ENCODE measurements around the gene RNASEL.

RNASEL gene

DNA sequence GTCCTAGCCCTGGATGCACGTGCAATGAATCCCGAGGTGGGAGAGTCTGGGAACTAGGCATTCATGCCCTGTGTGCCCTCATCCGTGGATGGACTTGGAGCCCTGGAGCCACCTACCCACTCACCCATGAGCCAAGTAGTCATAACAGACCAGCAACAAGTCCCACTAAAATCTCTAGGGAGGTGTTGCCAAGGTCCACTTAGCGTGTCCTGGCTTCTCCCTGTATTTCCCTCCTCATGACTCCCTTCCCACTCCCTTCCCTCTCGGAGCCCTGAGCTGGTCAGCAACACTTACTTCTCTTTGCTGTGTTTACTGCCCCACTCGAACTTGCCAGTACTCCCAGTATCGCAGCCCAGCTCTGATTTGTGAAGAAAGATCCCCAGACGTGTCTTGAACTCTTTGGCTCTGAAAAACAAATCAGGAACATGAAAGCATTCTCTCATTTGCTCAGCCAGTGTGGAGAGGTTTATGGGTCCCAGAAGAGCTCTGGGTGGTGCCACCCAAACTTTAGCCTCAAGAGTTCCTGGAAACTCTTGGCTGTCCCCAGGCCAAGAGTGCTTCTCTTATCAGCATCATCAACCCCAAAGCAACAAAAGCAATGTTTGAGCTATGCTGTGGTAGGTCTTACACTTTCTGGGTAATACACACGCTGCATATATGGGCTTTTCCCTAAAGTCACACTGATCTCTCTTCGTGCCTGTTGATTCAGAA, 14.0 kb upstream of the RNASEL start:
- ChIA-PET POLR2A (interaction anchor here (0.8 to 1.1 kb wide), 2 partner anchors 14 to 182 kb away, joined by 4 to 5 read pairs; no protein-coding TSS in a partner anchor), CTCF (interaction anchor here (0.7 to 15.6 kb wide), 7 partner anchors 8 to 522 kb away, joined by 3 to 668 read pairs (median 3); partner anchors contain the start of gene NPL)
- no peak overlapping the region for H3K4me3 ChIP-seq (ENCODE audit: low read depth, low read length)
- peak overlapping the region; percentile 70; the same call in 1 of the 2 replicates for H3K27ac ChIP-seq (ENCODE audit: extremely low read depth, low read depth, low read length)
- peaks cover 4% of the 10 kb centered on the region; the same call in 1 of the 2 replicates for H3K4me1 ChIP-seq (ENCODE audit: control insufficient read depth, insufficient read depth, low read length)
- H3K36me3 ChIP-seq (ENCODE audit: control insufficient read depth in 2 of 2, insufficient read depth in 1 of 2, low read length in 2 of 2), result peaks cover 17 to 46% of the 10 kb centered on the region in 2 experiments; a peak in 2 of 3 replicates
- no peaks in the 10 kb centered on the region for H3K9me3 ChIP-seq (ENCODE audit: control insufficient read depth, insufficient read depth, low read depth, low read length)
- TF ChIP-seq SCRT2 (tag by site-specific recombination; IDR thresholded peaks at IDR 0.05), result peak; percentile 85
- TF ChIP-seq GLIS1 (tag by site-specific recombination; IDR thresholded peaks at IDR 0.05), result peak; percentile 9; the same call in 1 of the 2 replicates
- 0 out of 2 replicates have a peak, but pooled peaks have one; percentile 46 for TF ChIP-seq ZNF561 (tag by site-specific recombination; IDR thresholded peaks at IDR 0.05; ENCODE audit: borderline replicate concordance)
- TF ChIP-seq ZNF677 (tag by site-specific recombination; IDR thresholded peaks at IDR 0.05), result no peak
- TF ChIP-seq GLI2 (tag by site-specific recombination; IDR thresholded peaks at IDR 0.05; ENCODE audit: borderline replicate concordance, low read depth), result no peak
- TF ChIP-seq ZNF629 (tag by site-specific recombination; IDR thresholded peaks at IDR 0.05), result no peak
- TF ChIP-seq ZSCAN23 (tag by site-specific recombination; IDR thresholded peaks at IDR 0.05), result no peak
- TF ChIP-seq MYNN (tag by site-specific recombination; IDR thresholded peaks at IDR 0.05; ENCODE audit: borderline replicate concordance), result no peak
- no peak for TF ChIP-seq ZSCAN16 (tag by site-specific recombination; IDR thresholded peaks at IDR 0.05)
- 0 out of 2 replicates have a peak, but pooled peaks have one; percentile 16 for TF ChIP-seq IKZF3 (tag by site-specific recombination; IDR thresholded peaks at IDR 0.05)
- TF ChIP-seq, protein P1, sequence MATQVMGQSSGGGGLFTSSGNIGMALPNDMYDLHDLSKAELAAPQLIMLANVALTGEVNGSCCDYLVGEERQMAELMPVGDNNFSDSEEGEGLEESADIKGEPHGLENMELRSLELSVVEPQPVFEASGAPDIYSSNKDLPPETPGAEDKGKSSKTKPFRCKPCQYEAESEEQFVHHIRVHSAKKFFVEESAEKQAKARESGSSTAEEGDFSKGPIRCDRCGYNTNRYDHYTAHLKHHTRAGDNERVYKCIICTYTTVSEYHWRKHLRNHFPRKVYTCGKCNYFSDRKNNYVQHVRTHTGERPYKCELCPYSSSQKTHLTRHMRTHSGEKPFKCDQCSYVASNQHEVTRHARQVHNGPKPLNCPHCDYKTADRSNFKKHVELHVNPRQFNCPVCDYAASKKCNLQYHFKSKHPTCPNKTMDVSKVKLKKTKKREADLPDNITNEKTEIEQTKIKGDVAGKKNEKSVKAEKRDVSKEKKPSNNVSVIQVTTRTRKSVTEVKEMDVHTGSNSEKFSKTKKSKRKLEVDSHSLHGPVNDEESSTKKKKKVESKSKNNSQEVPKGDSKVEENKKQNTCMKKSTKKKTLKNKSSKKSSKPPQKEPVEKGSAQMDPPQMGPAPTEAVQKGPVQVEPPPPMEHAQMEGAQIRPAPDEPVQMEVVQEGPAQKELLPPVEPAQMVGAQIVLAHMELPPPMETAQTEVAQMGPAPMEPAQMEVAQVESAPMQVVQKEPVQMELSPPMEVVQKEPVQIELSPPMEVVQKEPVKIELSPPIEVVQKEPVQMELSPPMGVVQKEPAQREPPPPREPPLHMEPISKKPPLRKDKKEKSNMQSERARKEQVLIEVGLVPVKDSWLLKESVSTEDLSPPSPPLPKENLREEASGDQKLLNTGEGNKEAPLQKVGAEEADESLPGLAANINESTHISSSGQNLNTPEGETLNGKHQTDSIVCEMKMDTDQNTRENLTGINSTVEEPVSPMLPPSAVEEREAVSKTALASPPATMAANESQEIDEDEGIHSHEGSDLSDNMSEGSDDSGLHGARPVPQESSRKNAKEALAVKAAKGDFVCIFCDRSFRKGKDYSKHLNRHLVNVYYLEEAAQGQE (tag by site-specific recombination; IDR thresholded peaks at IDR 0.05), result peak; percentile 59; the same call in 1 of the 2 replicates
- TF ChIP-seq WT1 (tag by site-specific recombination; IDR thresholded peaks at IDR 0.05), result peak; percentile 67; the same call in 1 of the 2 replicates
- TF ChIP-seq ZNF664 (tag by site-specific recombination; IDR thresholded peaks at IDR 0.05), result no peak
- TF ChIP-seq ZFHX2 (tag by site-specific recombination; conservative IDR thresholded peaks at IDR 0.05), result peak; percentile 10; the same call in 1 of the 2 replicates
- no peak for TF ChIP-seq ZNF416 (tag by site-specific recombination; IDR thresholded peaks at IDR 0.05)
- no peak for TF ChIP-seq MZF1 (tag by site-specific recombination; IDR thresholded peaks at IDR 0.05; ENCODE audit: borderline replicate concordance)
- TF ChIP-seq, protein P2, sequence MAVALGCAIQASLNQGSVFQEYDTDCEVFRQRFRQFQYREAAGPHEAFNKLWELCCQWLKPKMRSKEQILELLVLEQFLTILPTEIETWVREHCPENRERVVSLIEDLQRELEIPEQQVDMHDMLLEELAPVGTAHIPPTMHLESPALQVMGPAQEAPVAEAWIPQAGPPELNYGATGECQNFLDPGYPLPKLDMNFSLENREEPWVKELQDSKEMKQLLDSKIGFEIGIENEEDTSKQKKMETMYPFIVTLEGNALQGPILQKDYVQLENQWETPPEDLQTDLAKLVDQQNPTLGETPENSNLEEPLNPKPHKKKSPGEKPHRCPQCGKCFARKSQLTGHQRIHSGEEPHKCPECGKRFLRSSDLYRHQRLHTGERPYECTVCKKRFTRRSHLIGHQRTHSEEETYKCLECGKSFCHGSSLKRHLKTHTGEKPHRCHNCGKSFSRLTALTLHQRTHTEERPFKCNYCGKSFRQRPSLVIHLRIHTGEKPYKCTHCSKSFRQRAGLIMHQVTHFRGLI (tag by site-specific recombination; IDR thresholded peaks at IDR 0.05), result no peak
- no peak for TF ChIP-seq ZNF311 (tag by site-specific recombination; IDR thresholded peaks at IDR 0.05; ENCODE audit: borderline replicate concordance)
- TF ChIP-seq ZNF600 (tag by site-specific recombination; IDR thresholded peaks at IDR 0.05), result peak; percentile 44

GRCh38 chr1:182601913-182602312, 12.9 kb upstream of the RNASEL start:
- POLR2A ChIA-PET, result no interaction called here
- Histone ChIP-seq H3K27ac (ENCODE audit: extremely low read depth, low read depth, low read length) (no peak overlapping the region; the same call in 1 of the 2 replicates), H3K4me3 (ENCODE audit: low read depth, low read length) (no peak overlapping the region), H3K4me1 (ENCODE audit: control insufficient read depth, insufficient read depth, low read length) (peaks cover 4% of the 10 kb centered on the region; the same call in 1 of the 2 replicates), H3K9me3 (ENCODE audit: control insufficient read depth, insufficient read depth, low read depth, low read length) (no peaks in the 10 kb centered on the region), H3K36me3 (ENCODE audit: control insufficient read depth in 2 of 2, insufficient read depth in 1 of 2, low read length in 2 of 2) (peaks cover 17 to 46% of the 10 kb centered on the region in 2 experiments; a peak in 2 of 3 replicates)
- CTCF ChIA-PET, result interaction anchor here (1.1 to 15.6 kb wide), 10 partner anchors 10 to 517 kb away, joined by 3 to 668 read pairs (median 6); partner anchors contain the start of gene NPL
- TF ChIP-seq ZNF335 (tag by site-specific recombination; conservative IDR thresholded peaks at IDR 0.05), result no peak
- TF ChIP-seq ZBTB26 (tag by site-specific recombination; optimal IDR thresholded peaks at IDR 0.05), result peak; percentile 6

Measured in HEK293 (cell line).